Left ventricle myocardium inferior (tissue), 1 donor: ENCODE results near the gene CMIP. TPM values are rescaled to one million over a fixed set of nuclear protein-coding genes. Genes with fewer than 3 reads are reported as not detected.
A peak's percentile ranks its signal among the peaks of the same experiment; 100 is the strongest.

Experiments used
- DNase-seq: peaks from one replicate; pipeline ENCODE4 v3.0.0-alpha.2; 2020
- H3K27ac ChIP-seq: fragments of 200-600 bp; replicated peaks from 2 replicates; pipeline ENCODE4 v1.8.0; 2021
- H3K27me3 ChIP-seq: fragments of 200-600 bp; 2 replicates; pipeline ENCODE4 v1.8.0; 2021; ENCODE audit warnings: low read depth
- H3K36me3 ChIP-seq: fragments of 200-600 bp; 2 replicates; pipeline ENCODE4 v1.8.0; 2021
- H3K4me1 ChIP-seq: fragments of 200-600 bp; 2 replicates; pipeline ENCODE4 v1.8.0; 2021
- H3K4me3 ChIP-seq: fragments of 200-600 bp; 2 replicates; pipeline ENCODE4 v1.8.0; 2021; ENCODE audit warnings: mild to moderate bottlenecking, moderate library complexity
- H3K9me3 ChIP-seq: fragments of 200-600 bp; replicated peaks from 2 replicates; pipeline ENCODE4 v1.8.0; 2021
- intact Hi-C: fragments of 100-400 bp; cut with micrococcal nuclease; formaldehyde crosslinking; loops from one replicate; pipeline ENCODE4 v1.11.0; 2022
- total RNA-seq: library from RNA; stranded (reverse); fragmentation: NEBNext Ultra II Directional; extraction: Animal tissue kit (Norgen Biotek cat#: 25700); gene quantifications from one replicate; pipeline ENCODE4 v1.2.1, GENCODE V29; 2021
- TF ChIP-seq, protein P1 (sequence below): fragments of 200-600 bp; IDR thresholded peaks from 2 replicates; pipeline ENCODE4 v1.8.0; 2021; ENCODE audit warnings: antibody characterized with exemption, mild to moderate bottlenecking, borderline replicate concordance
- donor health status: DM: no; HTN: yes; CAD: no; lungs with severe emphysema.

CMIP gene
- total RNA-seq, 1 donor from 2014 or later: 11.2 TPM

DNA sequence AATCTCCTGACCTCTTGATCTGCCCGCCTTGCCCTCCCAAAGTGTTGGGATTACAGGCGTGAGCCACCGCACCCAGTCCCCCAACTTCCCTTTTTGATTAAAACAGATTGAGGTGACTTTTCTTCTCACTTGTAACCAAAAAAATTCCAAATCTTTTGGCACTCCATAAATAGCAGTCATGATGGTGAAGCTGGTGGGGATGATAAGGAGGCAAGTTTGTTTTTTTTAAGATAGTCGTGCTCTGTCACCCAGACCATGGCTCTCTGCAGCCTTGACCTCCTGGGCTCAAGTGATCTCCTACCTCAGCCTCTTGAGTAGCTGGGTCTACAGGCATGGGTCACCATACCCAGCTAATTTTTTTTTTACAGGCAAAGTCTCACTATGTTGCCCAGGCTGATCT is 299.8 kb downstream of the CMIP start:
- TF ChIP-seq, protein P1, sequence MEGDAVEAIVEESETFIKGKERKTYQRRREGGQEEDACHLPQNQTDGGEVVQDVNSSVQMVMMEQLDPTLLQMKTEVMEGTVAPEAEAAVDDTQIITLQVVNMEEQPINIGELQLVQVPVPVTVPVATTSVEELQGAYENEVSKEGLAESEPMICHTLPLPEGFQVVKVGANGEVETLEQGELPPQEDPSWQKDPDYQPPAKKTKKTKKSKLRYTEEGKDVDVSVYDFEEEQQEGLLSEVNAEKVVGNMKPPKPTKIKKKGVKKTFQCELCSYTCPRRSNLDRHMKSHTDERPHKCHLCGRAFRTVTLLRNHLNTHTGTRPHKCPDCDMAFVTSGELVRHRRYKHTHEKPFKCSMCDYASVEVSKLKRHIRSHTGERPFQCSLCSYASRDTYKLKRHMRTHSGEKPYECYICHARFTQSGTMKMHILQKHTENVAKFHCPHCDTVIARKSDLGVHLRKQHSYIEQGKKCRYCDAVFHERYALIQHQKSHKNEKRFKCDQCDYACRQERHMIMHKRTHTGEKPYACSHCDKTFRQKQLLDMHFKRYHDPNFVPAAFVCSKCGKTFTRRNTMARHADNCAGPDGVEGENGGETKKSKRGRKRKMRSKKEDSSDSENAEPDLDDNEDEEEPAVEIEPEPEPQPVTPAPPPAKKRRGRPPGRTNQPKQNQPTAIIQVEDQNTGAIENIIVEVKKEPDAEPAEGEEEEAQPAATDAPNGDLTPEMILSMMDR: no peak
- Histone ChIP-seq H3K9me3 (no peaks in the 10 kb centered on the region), H3K4me3 (no peak overlapping the region), H3K27me3 (no peaks in the 10 kb centered on the region), H3K4me1 (peaks cover 8% of the 10 kb centered on the region), H3K27ac (no peak overlapping the region), H3K36me3 (no peaks in the 10 kb centered on the region)
- intact Hi-C loops: no loop called here
- no peak for DNase-seq

DNA sequence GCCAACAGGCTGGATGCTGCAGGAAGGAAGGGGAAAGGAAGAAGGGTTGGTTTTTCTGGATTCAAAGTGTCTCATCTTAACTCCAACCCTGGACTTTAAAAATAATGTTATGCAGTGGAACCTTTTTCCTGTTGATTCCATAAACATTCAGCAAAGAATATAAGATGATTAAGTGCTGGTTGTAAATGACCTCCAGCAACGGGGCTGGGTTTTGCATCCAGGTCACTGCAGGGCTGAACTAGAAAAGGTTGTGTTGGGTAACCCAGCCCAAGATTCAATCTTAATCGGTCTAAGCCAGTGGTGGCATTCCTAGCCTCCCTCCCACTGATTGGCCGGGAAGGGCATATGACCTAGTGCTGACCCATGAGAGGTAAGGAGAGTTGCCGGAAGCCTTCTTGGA is 300.3 kb downstream of the CMIP start:
- no peaks in the 10 kb centered on the region for H3K27me3 ChIP-seq
- intact Hi-C loops: no loop called here
- DNase-seq: no peak
- no peaks in the 10 kb centered on the region for H3K36me3 ChIP-seq
- peaks cover 8% of the 10 kb centered on the region for H3K4me1 ChIP-seq
- TF ChIP-seq, protein P1: no peak
- H3K27ac ChIP-seq: no peak overlapping the region
- H3K4me3 ChIP-seq: no peak overlapping the region
- H3K9me3 ChIP-seq: no peaks in the 10 kb centered on the region

GRCh38 chr16:81745704-81746558 is 301.3 kb downstream of the CMIP start:
- H3K36me3 ChIP-seq: no peaks in the 10 kb centered on the region
- intact Hi-C loops: no loop called here
- no peak overlapping the region for H3K27ac ChIP-seq
- peak; percentile 75 for DNase-seq
- no peaks in the 10 kb centered on the region for H3K27me3 ChIP-seq
- H3K4me1 ChIP-seq: peaks cover 8% of the 10 kb centered on the region
- H3K4me3 ChIP-seq: peak overlapping the region; percentile 58
- TF ChIP-seq, protein P1: no peak
- no peaks in the 10 kb centered on the region for H3K9me3 ChIP-seq

GRCh38 chr16:81746566-81746965 is 302.0 kb downstream of the CMIP start:
- peak overlapping the region; percentile 58 for H3K4me3 ChIP-seq
- H3K36me3 ChIP-seq: no peaks in the 10 kb centered on the region
- no peaks in the 10 kb centered on the region for H3K9me3 ChIP-seq
- no peaks in the 10 kb centered on the region for H3K27me3 ChIP-seq
- TF ChIP-seq, protein P1: no peak
- no peak overlapping the region for H3K27ac ChIP-seq
- intact Hi-C loops: no loop called here
- H3K4me1 ChIP-seq: peaks cover 8% of the 10 kb centered on the region
- no peak for DNase-seq

DNA sequence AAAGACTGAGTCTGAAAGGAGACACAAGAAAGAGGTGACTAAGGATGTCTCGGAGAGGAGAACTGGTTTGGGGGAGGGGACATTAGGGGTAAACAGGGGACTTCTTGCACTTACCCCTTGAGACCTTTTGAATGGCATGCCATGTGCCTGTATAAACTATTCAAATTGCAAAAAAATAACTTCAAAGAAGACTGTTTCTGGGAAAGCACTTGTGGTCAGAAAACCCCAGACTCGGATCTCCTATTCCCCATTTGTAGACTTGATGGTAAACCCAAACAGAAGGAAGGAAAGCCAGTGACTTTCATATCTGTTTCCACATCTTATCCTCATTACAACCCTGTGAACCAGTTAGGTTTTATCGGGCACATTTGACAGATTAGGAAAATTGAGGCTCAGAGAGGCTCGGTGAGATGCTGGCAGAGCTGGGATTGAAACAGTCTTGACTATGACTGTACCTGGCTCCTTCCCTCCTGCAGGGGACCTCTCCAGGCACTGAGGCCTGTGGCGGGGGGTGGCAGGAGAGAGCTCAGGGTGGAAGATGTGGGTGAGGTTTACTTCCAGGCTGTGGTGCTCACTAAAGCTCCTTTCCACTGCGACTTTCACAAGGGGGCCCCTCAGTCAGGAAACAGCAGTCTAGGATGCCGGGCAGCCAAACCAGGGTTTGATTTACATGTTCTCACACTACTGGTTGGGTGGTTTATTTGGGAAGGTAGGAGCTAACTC is 304.0 kb downstream of the CMIP start:
- Histone ChIP-seq H3K27me3 (no peaks in the 10 kb centered on the region), H3K9me3 (no peaks in the 10 kb centered on the region), H3K36me3 (no peaks in the 10 kb centered on the region), H3K4me1 (peaks cover 20% of the 10 kb centered on the region), H3K4me3 (no peak overlapping the region), H3K27ac (no peak overlapping the region)
- intact Hi-C loops: no loop called here
- TF ChIP-seq, protein P1: no peak
- DNase-seq: no peak
